Measurements from ENCODE around the gene KMT2D. TPM values are rescaled to one million over a fixed set of nuclear protein-coding genes. Genes with fewer than 3 reads are reported as not detected.

KMT2D gene
- total and polyA plus RNA-seq, 2 experiments from 2014 or later: 17.6 to 120 TPM

DNA sequence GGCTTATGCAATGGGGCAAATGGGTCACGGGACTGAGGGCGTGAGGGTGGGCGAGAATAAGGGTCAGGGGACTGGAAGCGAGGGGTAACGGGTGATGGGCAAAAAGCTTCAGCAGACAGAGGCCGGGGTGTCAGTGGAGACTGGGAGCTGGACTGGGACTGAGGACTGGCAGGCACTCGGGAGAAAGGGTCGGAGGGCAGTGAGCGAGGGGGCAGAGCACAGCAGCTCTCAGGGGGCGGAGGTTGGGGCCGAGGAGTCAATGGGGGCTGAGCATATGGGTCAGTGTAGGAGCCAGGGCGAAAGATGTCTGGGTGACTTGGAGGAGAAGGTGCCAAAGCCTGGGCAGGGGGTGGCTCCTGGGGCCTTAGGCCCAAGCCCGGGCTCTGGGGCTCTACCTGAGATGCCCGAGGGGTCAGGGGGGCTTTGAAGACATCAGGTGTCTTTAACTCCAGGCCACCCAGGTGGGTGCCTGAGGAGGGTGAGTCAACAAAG lies 20.2 kb downstream of the KMT2D start (continued):
- TF ChIP-seq, protein P1, sequence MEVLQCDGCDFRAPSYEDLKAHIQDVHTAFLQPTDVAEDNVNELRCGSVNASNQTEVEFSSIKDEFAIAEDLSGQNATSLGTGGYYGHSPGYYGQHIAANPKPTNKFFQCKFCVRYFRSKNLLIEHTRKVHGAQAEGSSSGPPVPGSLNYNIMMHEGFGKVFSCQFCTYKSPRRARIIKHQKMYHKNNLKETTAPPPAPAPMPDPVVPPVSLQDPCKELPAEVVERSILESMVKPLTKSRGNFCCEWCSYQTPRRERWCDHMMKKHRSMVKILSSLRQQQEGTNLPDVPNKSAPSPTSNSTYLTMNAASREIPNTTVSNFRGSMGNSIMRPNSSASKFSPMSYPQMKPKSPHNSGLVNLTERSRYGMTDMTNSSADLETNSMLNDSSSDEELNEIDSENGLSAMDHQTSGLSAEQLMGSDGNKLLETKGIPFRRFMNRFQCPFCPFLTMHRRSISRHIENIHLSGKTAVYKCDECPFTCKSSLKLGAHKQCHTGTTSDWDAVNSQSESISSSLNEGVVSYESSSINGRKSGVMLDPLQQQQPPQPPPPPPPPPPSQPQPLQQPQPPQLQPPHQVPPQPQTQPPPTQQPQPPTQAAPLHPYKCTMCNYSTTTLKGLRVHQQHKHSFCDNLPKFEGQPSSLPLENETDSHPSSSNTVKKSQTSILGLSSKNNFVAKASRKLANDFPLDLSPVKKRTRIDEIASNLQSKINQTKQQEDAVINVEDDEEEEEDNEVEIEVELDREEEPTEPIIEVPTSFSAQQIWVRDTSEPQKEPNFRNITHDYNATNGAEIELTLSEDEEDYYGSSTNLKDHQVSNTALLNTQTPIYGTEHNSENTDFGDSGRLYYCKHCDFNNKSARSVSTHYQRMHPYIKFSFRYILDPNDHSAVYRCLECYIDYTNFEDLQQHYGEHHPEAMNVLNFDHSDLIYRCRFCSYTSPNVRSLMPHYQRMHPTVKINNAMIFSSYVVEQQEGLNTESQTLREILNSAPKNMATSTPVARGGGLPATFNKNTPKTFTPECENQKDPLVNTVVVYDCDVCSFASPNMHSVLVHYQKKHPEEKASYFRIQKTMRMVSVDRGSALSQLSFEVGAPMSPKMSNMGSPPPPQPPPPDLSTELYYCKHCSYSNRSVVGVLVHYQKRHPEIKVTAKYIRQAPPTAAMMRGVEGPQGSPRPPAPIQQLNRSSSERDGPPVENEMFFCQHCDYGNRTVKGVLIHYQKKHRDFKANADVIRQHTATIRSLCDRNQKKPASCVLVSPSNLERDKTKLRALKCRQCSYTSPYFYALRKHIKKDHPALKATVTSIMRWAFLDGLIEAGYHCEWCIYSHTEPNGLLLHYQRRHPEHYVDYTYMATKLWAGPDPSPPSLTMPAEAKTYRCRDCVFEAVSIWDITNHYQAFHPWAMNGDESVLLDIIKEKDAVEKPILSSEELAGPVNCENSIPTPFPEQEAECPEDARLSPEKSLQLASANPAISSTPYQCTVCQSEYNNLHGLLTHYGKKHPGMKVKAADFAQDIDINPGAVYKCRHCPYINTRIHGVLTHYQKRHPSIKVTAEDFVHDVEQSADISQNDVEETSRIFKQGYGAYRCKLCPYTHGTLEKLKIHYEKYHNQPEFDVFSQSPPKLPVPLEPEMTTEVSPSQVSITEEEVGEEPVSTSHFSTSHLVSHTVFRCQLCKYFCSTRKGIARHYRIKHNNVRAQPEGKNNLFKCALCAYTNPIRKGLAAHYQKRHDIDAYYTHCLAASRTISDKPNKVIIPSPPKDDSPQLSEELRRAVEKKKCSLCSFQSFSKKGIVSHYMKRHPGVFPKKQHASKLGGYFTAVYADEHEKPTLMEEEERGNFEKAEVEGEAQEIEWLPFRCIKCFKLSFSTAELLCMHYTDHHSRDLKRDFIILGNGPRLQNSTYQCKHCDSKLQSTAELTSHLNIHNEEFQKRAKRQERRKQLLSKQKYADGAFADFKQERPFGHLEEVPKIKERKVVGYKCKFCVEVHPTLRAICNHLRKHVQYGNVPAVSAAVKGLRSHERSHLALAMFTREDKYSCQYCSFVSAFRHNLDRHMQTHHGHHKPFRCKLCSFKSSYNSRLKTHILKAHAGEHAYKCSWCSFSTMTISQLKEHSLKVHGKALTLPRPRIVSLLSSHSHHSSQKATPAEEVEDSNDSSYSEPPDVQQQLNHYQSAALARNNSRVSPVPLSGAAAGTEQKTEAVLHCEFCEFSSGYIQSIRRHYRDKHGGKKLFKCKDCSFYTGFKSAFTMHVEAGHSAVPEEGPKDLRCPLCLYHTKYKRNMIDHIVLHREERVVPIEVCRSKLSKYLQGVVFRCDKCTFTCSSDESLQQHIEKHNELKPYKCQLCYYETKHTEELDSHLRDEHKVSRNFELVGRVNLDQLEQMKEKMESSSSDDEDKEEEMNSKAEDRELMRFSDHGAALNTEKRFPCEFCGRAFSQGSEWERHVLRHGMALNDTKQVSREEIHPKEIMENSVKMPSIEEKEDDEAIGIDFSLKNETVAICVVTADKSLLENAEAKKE (CRISPR knock-in tag; IDR thresholded peaks at IDR 0.05): no peak
- TF ChIP-seq JUNB (IDR thresholded peaks at IDR 0.05; ENCODE audit: unreplicated experiment): no peak

DNA sequence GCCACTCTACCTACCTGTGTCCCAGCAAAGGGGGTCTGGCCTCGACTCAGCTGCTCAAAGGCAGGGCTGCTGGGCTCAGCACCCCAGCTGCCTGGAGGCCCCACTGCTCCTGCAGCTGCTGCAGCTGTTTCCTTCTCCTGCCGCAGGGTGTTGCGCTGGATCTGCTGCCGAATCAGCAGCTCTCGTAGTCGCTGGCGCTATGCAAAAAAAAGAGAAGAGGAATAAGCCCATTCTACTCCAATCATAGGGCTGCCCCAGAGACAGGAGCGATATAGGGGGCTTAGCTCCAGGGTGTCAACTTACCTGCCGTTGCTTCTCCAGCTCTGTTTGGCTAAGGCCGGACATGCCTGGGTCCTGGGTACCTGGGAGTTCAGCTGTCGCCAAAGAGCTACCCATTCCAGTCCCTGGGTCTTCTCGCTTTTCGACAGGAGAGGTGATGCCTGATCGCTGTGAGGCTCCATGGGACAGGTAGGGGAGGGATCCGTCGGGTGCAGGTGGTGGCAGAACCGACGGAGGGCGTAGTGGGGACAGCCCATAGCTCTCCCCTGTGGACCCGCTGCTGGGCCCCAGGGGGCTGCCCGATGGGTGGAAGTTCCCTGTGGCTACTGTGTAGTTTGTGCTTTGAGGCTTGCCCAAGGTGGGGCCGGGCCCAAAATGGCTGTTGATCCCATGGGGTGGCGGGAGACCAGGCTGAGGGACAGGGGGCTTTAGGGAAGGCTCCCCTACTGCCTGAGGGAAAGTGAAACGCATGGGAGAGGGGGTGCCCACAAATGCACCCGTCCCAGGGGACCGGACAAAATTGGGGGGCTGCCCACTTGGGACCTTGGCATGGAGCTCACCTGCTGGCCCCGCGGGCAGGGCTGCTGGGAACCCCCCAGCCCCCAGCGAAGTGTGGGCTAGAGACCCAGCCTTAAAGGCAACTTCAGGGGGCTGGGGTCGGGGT lies 20.9 kb downstream of the KMT2D start:
- no peak overlapping the region for H3K4me3 Mint-ChIP-seq
- TF ChIP-seq, protein P1 (CRISPR knock-in tag; IDR thresholded peaks at IDR 0.05): no peak
- TF ChIP-seq JUNB (IDR thresholded peaks at IDR 0.05; ENCODE audit: unreplicated experiment): no peak
- TF ChIP-seq CREB1 (CRISPR knock-in tag; IDR thresholded peaks at IDR 0.05; ENCODE audit: low read depth): no peak
- no peak for TF ChIP-seq NANOG (IDR thresholded peaks at IDR 0.05; ENCODE audit: borderline replicate concordance)
- no peak for TF ChIP-seq POLR2AphosphoS5 (IDR thresholded peaks at IDR 0.05; ENCODE audit: low read depth)
- TF ChIP-seq STAT1 (IDR thresholded peaks at IDR 0.05; ENCODE audit: unreplicated experiment): no peak

More for the DNA sequence above, 20.9 kb downstream of the KMT2D start:
- Histone ChIP-seq H3K4me3 (no peak overlapping the region), H2AFZ (no peak overlapping the region), H3F3A (replicated peaks; ENCODE audit: low read depth) (no peaks in the 10 kb centered on the region), H3K27me3 (ENCODE audit: insufficient read depth) (no peaks in the 10 kb centered on the region), H3K4me2 (no peak overlapping the region), H3K36me3 (ENCODE audit: insufficient read depth) (peaks cover 30% of the 10 kb centered on the region), H3K27ac (ENCODE audit: low read depth) (no peak overlapping the region), H3K79me2 (replicated peaks; ENCODE audit: insufficient read depth) (no peaks in the 10 kb centered on the region), H4K20me1 (replicated peaks; ENCODE audit: insufficient read depth) (peaks cover 20% of the 10 kb centered on the region), H3K4me1 (ENCODE audit: insufficient read depth) (no peaks in the 10 kb centered on the region), H3K9me2 (ENCODE audit: insufficient read depth) (no peaks in the 10 kb centered on the region)
- Mint-ChIP-seq H3K36me3 (ENCODE audit: low read depth) (peaks cover 89% of the 10 kb centered on the region), H3K4me1 (no peaks in the 10 kb centered on the region; the same call in 2 of the 3 replicates), H3K27me3 (ENCODE audit: insufficient read depth, low read depth, poor library complexity) (peaks cover 10% of the 10 kb centered on the region), H3K27ac (no peak overlapping the region; the same call in 1 of the 2 replicates), H3K9me3 (no peaks in the 10 kb centered on the region)
- ATAC-seq: no peak
- no peak for DNase-seq (ENCODE audit: low spot score)

Measured in GM23338 (cell line).